PFSK-1 (cell line): ENCODE measurements around the gene E4F1.

Experiments
- FOXP2 ChIP-seq: optimal IDR thresholded peaks from 2 replicates; pipeline ENCODE3; 2011; ENCODE audit warnings: borderline replicate concordance, control low read depth, inconsistent platforms; ENCODE audit not compliant: insufficient read depth; ENCODE audit errors: extremely low read length, extremely low read depth
- POLR2AphosphoS5 ChIP-seq: IDR thresholded peaks from 2 replicates; pipeline ENCODE4 v1.6.1; 2012; ENCODE audit warnings: low read depth, mild to moderate bottlenecking, control low read depth, low read length, moderate library complexity
- REST ChIP-seq, 2 experiments: IDR thresholded peaks; 2 replicates each; pipeline versions ENCODE4 v1.6.1 to v1.8.0; 2011 to 2012; ENCODE audit warnings: low read depth in 2 of 2, low read length in 2 of 2, control low read depth in 1 of 2, inconsistent platforms in 1 of 2, mild to moderate bottlenecking in 1 of 2, moderate library complexity in 1 of 2; ENCODE audit not compliant: insufficient read depth in 1 of 2
- SIN3A ChIP-seq: IDR thresholded peaks from 2 replicates; pipeline ENCODE4 v1.6.1; 2012; ENCODE audit warnings: mild to moderate bottlenecking, low read length, moderate library complexity, borderline replicate concordance; ENCODE audit not compliant: insufficient read depth
- TAF1 ChIP-seq: IDR thresholded peaks from 2 replicates; pipeline ENCODE4 v1.6.1; 2012; ENCODE audit warnings: low read length, control low read depth, borderline replicate concordance; ENCODE audit not compliant: insufficient read depth

GRCh38 chr16:2206780-2207433, 16.5 kb upstream of the E4F1 start:
- TF ChIP-seq TAF1, result no peak
- TF ChIP-seq SIN3A, result no peak
- no peak for TF ChIP-seq REST (IDR thresholded peaks at IDR 0.05; ENCODE audit: insufficient read depth in 1 of 2, low read depth in 2 of 2, low read length in 2 of 2)
- no peak for TF ChIP-seq FOXP2
- TF ChIP-seq POLR2AphosphoS5, result no peak
